Measurements from ENCODE around the gene CHMP4B. TPM values are rescaled to one million over a fixed set of nuclear protein-coding genes. Genes with fewer than 3 reads are reported as not detected.

Gene CHMP4B
- total RNA-seq, 1 donor from 2014 or later: 137 TPM

DNA sequence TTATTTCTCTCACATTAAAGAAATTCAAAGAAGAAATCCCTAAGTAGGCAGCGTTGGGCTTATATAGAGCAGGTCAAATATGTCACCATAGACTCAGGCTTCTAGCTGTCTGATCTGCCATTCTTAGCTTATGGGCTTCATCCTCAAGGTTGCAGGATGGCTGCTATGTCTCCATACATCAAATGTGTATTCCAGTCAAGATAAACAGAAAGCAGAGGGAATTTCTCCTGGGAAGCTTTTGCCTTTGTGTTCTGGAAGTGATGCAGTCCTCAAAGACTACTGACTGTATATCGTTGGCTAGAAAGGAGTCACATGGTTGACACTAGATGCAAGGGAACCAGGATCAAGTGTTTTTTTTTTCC lies 43.4 kb upstream of the CHMP4B start:
- H3K9me3 Mint-ChIP-seq (ENCODE audit: low read depth): no peaks in the 10 kb centered on the region
- H3K4me1 Mint-ChIP-seq (ENCODE audit: low read depth): peaks cover 8% of the 10 kb centered on the region
- no peak overlapping the region for H3K27ac Mint-ChIP-seq
- no peaks in the 10 kb centered on the region for H3K27me3 Mint-ChIP-seq
- no peak overlapping the region for H3K4me3 Mint-ChIP-seq (ENCODE audit: low read depth)
- no peak for DNase-seq (ENCODE audit: low spot score, unreplicated experiment)
- TF ChIP-seq, protein P1, sequence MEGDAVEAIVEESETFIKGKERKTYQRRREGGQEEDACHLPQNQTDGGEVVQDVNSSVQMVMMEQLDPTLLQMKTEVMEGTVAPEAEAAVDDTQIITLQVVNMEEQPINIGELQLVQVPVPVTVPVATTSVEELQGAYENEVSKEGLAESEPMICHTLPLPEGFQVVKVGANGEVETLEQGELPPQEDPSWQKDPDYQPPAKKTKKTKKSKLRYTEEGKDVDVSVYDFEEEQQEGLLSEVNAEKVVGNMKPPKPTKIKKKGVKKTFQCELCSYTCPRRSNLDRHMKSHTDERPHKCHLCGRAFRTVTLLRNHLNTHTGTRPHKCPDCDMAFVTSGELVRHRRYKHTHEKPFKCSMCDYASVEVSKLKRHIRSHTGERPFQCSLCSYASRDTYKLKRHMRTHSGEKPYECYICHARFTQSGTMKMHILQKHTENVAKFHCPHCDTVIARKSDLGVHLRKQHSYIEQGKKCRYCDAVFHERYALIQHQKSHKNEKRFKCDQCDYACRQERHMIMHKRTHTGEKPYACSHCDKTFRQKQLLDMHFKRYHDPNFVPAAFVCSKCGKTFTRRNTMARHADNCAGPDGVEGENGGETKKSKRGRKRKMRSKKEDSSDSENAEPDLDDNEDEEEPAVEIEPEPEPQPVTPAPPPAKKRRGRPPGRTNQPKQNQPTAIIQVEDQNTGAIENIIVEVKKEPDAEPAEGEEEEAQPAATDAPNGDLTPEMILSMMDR (IDR thresholded peaks at IDR 0.05; ENCODE audit: unreplicated experiment): no peak
- H3K36me3 Mint-ChIP-seq (ENCODE audit: insufficient read depth): peaks cover 8% of the 10 kb centered on the region

DNA sequence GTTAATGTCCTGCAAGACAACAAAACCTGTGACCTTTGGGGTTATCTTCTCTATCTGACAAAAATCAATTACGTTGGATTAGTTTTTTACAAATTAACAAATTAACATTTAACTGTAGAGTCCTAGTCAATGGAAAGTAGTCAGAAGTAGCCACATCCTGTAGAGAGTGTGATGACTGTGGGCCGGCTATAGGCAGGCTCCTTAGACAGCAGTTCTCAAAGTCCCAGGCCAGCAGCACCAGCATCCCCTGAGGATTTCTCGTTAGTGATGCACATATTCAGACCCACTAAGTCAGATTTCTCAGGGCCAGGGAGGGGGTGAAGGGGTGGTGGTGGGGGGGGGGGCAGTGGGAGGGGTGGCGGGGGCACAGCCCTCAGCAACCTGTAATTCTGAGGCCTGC lies 42.1 kb upstream of the CHMP4B start:
- H3K27me3 Mint-ChIP-seq: no peaks in the 10 kb centered on the region
- DNase-seq (ENCODE audit: low spot score, unreplicated experiment): no peak
- TF ChIP-seq, protein P1 (IDR thresholded peaks at IDR 0.05; ENCODE audit: unreplicated experiment): no peak
- peaks cover 7% of the 10 kb centered on the region for H3K36me3 Mint-ChIP-seq (ENCODE audit: insufficient read depth)
- H3K4me1 Mint-ChIP-seq (ENCODE audit: low read depth): peaks cover 8% of the 10 kb centered on the region
- no peaks in the 10 kb centered on the region for H3K9me3 Mint-ChIP-seq (ENCODE audit: low read depth)
- H3K4me3 Mint-ChIP-seq (ENCODE audit: low read depth): no peak overlapping the region
- no peak overlapping the region for H3K27ac Mint-ChIP-seq

DNA sequence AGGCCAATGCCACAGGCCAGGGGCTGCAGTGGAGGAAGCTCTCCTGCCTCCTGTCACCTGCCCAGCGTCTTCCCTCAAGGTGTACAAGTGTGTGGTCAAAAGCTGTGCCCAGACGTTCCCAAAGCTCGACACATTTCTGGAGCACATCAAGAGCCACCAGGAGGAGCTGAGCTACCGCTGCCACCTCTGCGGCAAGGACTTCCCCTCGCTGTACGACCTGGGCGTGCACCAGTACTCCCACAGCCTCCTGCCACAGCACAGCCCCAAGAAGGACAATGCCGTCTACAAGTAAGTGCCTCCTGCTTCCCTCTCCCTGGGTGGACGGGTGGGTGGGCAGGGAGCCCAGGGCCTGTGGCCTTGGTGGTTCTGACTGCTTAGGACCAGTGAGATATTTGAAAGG lies 41.1 kb upstream of the CHMP4B start:
- H3K27me3 Mint-ChIP-seq: no peaks in the 10 kb centered on the region
- H3K36me3 Mint-ChIP-seq (ENCODE audit: insufficient read depth): peaks cover 7% of the 10 kb centered on the region
- DNase-seq (ENCODE audit: low spot score, unreplicated experiment): no peak
- H3K4me3 Mint-ChIP-seq (ENCODE audit: low read depth): no peak overlapping the region
- TF ChIP-seq, protein P1 (IDR thresholded peaks at IDR 0.05; ENCODE audit: unreplicated experiment): no peak
- no peaks in the 10 kb centered on the region for H3K9me3 Mint-ChIP-seq (ENCODE audit: low read depth)
- no peak overlapping the region for H3K27ac Mint-ChIP-seq
- H3K4me1 Mint-ChIP-seq (ENCODE audit: low read depth): peaks cover 8% of the 10 kb centered on the region

DNA sequence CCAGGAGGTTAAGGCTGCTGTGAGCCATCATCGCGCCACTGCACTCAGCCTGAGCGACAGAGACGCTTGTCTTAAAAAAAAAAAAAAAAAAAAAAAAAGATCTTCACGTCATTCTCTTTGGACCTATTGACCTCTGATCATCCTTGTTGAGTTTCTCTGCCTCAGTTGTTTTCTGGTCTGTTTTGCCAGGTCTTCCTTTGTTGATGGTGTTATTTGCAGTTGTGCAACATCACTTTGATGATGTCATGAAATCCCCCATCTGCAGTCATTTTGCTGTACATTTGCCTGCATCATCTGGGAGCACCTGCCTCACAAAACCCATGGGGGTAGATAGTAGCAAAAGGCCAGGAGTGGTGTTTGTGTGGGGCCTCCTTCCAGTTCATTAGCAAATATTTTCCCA lies 39.2 kb upstream of the CHMP4B start:
- no peak for DNase-seq (ENCODE audit: low spot score, unreplicated experiment)
- TF ChIP-seq, protein P1 (IDR thresholded peaks at IDR 0.05; ENCODE audit: unreplicated experiment): no peak
- Mint-ChIP-seq H3K4me1 (ENCODE audit: low read depth) (peaks cover 8% of the 10 kb centered on the region), H3K4me3 (ENCODE audit: low read depth) (no peak overlapping the region), H3K36me3 (ENCODE audit: insufficient read depth) (peaks cover 4% of the 10 kb centered on the region), H3K27ac (no peak overlapping the region), H3K9me3 (ENCODE audit: low read depth) (no peaks in the 10 kb centered on the region), H3K27me3 (no peaks in the 10 kb centered on the region)

DNA sequence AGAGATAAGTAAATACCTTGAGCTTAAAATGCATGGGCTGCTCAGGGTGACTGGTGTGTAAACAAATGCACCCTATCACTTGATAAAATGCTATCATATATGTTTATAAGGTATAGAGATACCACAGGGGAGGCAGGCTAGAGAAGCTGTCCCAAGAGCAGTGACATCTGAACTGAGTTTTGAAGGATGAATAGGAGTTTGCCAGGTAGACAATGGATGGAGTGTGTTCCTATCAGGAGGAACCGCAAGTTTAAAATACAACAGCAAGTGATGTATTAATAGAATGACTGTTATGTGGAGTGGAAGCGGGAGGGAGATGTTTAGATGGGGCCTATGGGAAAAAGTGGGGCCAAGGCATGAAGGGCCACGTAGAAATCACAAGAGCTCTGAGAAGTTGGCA lies 38.7 kb upstream of the CHMP4B start:
- Mint-ChIP-seq H3K4me3 (ENCODE audit: low read depth) (no peak overlapping the region), H3K4me1 (ENCODE audit: low read depth) (peaks cover 8% of the 10 kb centered on the region), H3K27me3 (no peaks in the 10 kb centered on the region), H3K9me3 (ENCODE audit: low read depth) (no peaks in the 10 kb centered on the region), H3K36me3 (ENCODE audit: insufficient read depth) (peaks cover 2% of the 10 kb centered on the region), H3K27ac (no peak overlapping the region)
- TF ChIP-seq, protein P1 (IDR thresholded peaks at IDR 0.05; ENCODE audit: unreplicated experiment): no peak
- DNase-seq (ENCODE audit: low spot score, unreplicated experiment): no peak
